ENCODE data around the gene UCK2.

Gene UCK2

DNA sequence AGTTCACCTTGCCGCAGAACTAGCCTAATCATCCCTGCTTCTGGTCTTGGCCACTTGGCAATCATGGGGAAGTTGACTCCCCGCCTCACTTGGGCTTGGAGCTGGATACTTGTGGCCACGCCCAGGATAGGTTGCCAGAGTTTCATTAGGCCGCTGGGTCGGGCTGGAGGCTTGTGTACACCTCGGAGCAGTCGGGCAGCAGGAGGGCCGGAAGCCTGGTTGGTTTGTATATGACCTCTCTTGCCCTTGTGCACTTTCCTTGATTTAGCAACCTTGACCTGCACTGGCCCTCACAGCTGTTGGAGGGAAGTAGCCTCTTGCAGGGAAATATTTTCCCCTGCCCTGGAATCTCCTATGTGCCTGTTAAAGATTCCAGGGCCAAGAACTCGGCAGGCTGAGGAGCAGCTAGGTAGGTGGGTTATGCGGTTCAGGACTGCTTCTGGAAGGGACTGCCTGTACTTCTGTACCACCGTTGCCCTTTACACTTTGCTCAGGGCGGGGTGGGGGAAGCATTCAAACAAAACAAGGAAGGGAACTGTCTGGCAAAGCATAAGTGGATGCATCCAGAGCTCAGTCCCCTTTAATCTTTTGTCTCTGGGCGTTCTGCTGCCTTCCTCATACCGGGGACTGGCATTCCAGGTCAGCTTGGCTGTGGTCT is 83.5 kb downstream of the UCK2 start:
- no peak overlapping the region for H3K27ac ChIP-seq (ENCODE audit: insufficient read depth in 1 of 2, low read depth in 1 of 2, low read length in 2 of 2, poor library complexity in 1 of 2, severe bottlenecking in 2 of 2)

GRCh38 chr1:165911609-165912281 is 84.3 kb downstream of the UCK2 start:
- Histone ChIP-seq H3K27me3 (replicated peaks in 2 of 5; ENCODE audit: control insufficient read depth in 4 of 5, insufficient read depth in 5 of 5, low read length in 4 of 5) (no peaks in the 10 kb centered on the region), H3K9me3 (ENCODE audit: control extremely low read depth in 1 of 5, control insufficient read depth in 4 of 5, insufficient read depth in 2 of 5, low read depth in 1 of 5, low read length in 4 of 5) (no peaks in the 10 kb centered on the region), H3K4me3 (ENCODE audit: control insufficient read depth in 1 of 7, extremely low read depth in 1 of 7, insufficient read depth in 4 of 7, low read depth in 2 of 7, low read length in 6 of 7) (no peak overlapping the region), H3K27ac (ENCODE audit: insufficient read depth in 1 of 2, low read depth in 1 of 2, low read length in 2 of 2, poor library complexity in 1 of 2, severe bottlenecking in 2 of 2) (no peak overlapping the region), H3K36me3 (ENCODE audit: control insufficient read depth in 4 of 4, insufficient read depth in 4 of 4, low read length in 3 of 4) (peaks cover 2 to 50% (median 30%) of the 10 kb centered on the region in 4 experiments), H3K4me1 (ENCODE audit: control extremely low read depth in 1 of 4, control insufficient read depth in 4 of 4, insufficient read depth in 4 of 4, low read length in 3 of 4) (no peaks in the 10 kb centered on the region)
- ChIA-PET CTCF (interaction anchor here (0.9 to 4.7 kb wide), 11 partner anchors 8 to 504 kb away, joined by 3 to 49 read pairs (median 3); no protein-coding TSS in a partner anchor), POLR2A (no interaction called here)
- DNase-seq: no peak
- 96% methylated on average over 4 of the region's 7 CpGs for WGBS (ENCODE audit: insufficient coverage)

More for the DNA sequence above, 83.5 kb downstream of the UCK2 start:
- no peak for DNase-seq
- no peak overlapping the region for H3K4me3 ChIP-seq (ENCODE audit: control insufficient read depth in 1 of 7, extremely low read depth in 1 of 7, insufficient read depth in 4 of 7, low read depth in 2 of 7, low read length in 6 of 7)
- ChIA-PET CTCF (interaction anchor here (1.0 to 1.3 kb wide), 2 partner anchors 18 to 191 kb away, joined by 3 to 4 read pairs; no protein-coding TSS in a partner anchor), POLR2A (no interaction called here)
- H3K36me3 ChIP-seq (ENCODE audit: control insufficient read depth in 4 of 4, insufficient read depth in 4 of 4, low read length in 3 of 4): peaks cover 5 to 58% (median 37%) of the 10 kb centered on the region in 4 experiments
- no peaks in the 10 kb centered on the region for H3K9me3 ChIP-seq (ENCODE audit: control extremely low read depth in 1 of 5, control insufficient read depth in 4 of 5, insufficient read depth in 2 of 5, low read depth in 1 of 5, low read length in 4 of 5)
- H3K4me1 ChIP-seq (ENCODE audit: control extremely low read depth in 1 of 4, control insufficient read depth in 4 of 4, insufficient read depth in 4 of 4, low read length in 3 of 4): no peaks in the 10 kb centered on the region
- no peaks in the 10 kb centered on the region for H3K27me3 ChIP-seq (replicated peaks in 2 of 5; ENCODE audit: control insufficient read depth in 4 of 5, insufficient read depth in 5 of 5, low read length in 4 of 5)
- WGBS (ENCODE audit: insufficient coverage): 99% methylated on average over 11 of the region's 14 CpGs

DNA sequence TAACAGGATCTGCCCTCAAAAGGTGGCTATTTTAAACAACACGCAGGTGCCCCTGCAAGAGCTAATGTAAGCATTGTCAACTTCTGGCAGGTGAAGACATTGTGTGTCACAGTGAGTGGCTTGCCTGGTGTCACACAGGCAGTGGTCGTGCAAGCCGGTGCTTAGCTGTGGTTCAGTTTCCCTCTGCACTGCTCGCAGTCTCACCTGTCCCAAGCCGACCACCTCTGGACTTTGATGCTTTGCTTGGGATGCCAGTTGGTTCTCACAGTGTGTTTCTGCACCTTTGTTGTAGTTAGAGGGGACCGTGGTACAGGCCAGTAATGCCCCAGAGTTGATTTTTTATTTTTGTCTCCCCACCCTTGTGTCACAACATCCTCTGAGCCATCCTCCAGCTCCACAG is 85.2 kb downstream of the UCK2 start:
- H3K4me1 ChIP-seq (ENCODE audit: control extremely low read depth in 1 of 4, control insufficient read depth in 4 of 4, insufficient read depth in 4 of 4, low read length in 3 of 4): no peaks in the 10 kb centered on the region
- peaks cover under 1 to 41% (median 23%) of the 10 kb centered on the region in 4 experiments for H3K36me3 ChIP-seq (ENCODE audit: control insufficient read depth in 4 of 4, insufficient read depth in 4 of 4, low read length in 3 of 4)
- ChIA-PET POLR2A (no interaction called here), CTCF (interaction anchor here (0.9 to 4.7 kb wide), 9 partner anchors 9 to 505 kb away, joined by 3 to 49 read pairs (median 3); no protein-coding TSS in a partner anchor)
- H3K27ac ChIP-seq (ENCODE audit: insufficient read depth in 1 of 2, low read depth in 1 of 2, low read length in 2 of 2, poor library complexity in 1 of 2, severe bottlenecking in 2 of 2): no peak overlapping the region
- no peaks in the 10 kb centered on the region for H3K27me3 ChIP-seq (replicated peaks in 2 of 5; ENCODE audit: control insufficient read depth in 4 of 5, insufficient read depth in 5 of 5, low read length in 4 of 5)
- WGBS (ENCODE audit: insufficient coverage): 87% methylated on average over 5 of the region's 6 CpGs
- H3K9me3 ChIP-seq (ENCODE audit: control extremely low read depth in 1 of 5, control insufficient read depth in 4 of 5, insufficient read depth in 2 of 5, low read depth in 1 of 5, low read length in 4 of 5): no peaks in the 10 kb centered on the region
- no peak overlapping the region for H3K4me3 ChIP-seq (ENCODE audit: control insufficient read depth in 1 of 7, extremely low read depth in 1 of 7, insufficient read depth in 4 of 7, low read depth in 2 of 7, low read length in 6 of 7)
- DNase-seq: no peak

- 25% methylated on average over 2 of the region's 4 CpGs for WGBS (ENCODE audit: insufficient coverage)
- peaks cover 0 to 24% (median 13%) of the 10 kb centered on the region in 4 experiments for H3K36me3 ChIP-seq (ENCODE audit: control insufficient read depth in 4 of 4, insufficient read depth in 4 of 4, low read length in 3 of 4)
- ChIA-PET POLR2A (no interaction called here), CTCF (interaction anchor here (0.9 to 4.7 kb wide), 21 partner anchors 9 to 521 kb away, joined by 3 to 49 read pairs (median 5); no protein-coding TSS in a partner anchor)
- H3K9me3 ChIP-seq (ENCODE audit: control extremely low read depth in 1 of 5, control insufficient read depth in 4 of 5, insufficient read depth in 2 of 5, low read depth in 1 of 5, low read length in 4 of 5): no peaks in the 10 kb centered on the region
- no peaks in the 10 kb centered on the region for H3K4me1 ChIP-seq (ENCODE audit: control extremely low read depth in 1 of 4, control insufficient read depth in 4 of 4, insufficient read depth in 4 of 4, low read length in 3 of 4)
- DNase-seq: peak; percentile 74 to 87 (median 83)
- H3K27ac ChIP-seq (ENCODE audit: insufficient read depth in 1 of 2, low read depth in 1 of 2, low read length in 2 of 2, poor library complexity in 1 of 2, severe bottlenecking in 2 of 2): no peak overlapping the region
- H3K27me3 ChIP-seq (replicated peaks in 2 of 5; ENCODE audit: control insufficient read depth in 4 of 5, insufficient read depth in 5 of 5, low read length in 4 of 5): no peaks in the 10 kb centered on the region
- no peak overlapping the region for H3K4me3 ChIP-seq (ENCODE audit: control insufficient read depth in 1 of 7, extremely low read depth in 1 of 7, insufficient read depth in 4 of 7, low read depth in 2 of 7, low read length in 6 of 7)
Measured at GRCh38 chr1:165914136-165914798, 86.9 kb downstream of the UCK2 start.

- Histone ChIP-seq H3K27ac (ENCODE audit: insufficient read depth in 1 of 2, low read depth in 1 of 2, low read length in 2 of 2, poor library complexity in 1 of 2, severe bottlenecking in 2 of 2) (no peak overlapping the region), H3K4me1 (ENCODE audit: control extremely low read depth in 1 of 4, control insufficient read depth in 4 of 4, insufficient read depth in 4 of 4, low read length in 3 of 4) (no peaks in the 10 kb centered on the region), H3K4me3 (ENCODE audit: control insufficient read depth in 1 of 7, extremely low read depth in 1 of 7, insufficient read depth in 4 of 7, low read depth in 2 of 7, low read length in 6 of 7) (no peak overlapping the region), H3K36me3 (ENCODE audit: control insufficient read depth in 4 of 4, insufficient read depth in 4 of 4, low read length in 3 of 4) (peaks cover 0 to 12% (median 5%) of the 10 kb centered on the region in 4 experiments), H3K9me3 (ENCODE audit: control extremely low read depth in 1 of 5, control insufficient read depth in 4 of 5, insufficient read depth in 2 of 5, low read depth in 1 of 5, low read length in 4 of 5) (no peaks in the 10 kb centered on the region), H3K27me3 (replicated peaks in 2 of 5; ENCODE audit: control insufficient read depth in 4 of 5, insufficient read depth in 5 of 5, low read length in 4 of 5) (no peaks in the 10 kb centered on the region)
- ChIA-PET POLR2A (no interaction called here), CTCF (interaction anchor here (0.5 to 4.7 kb wide), 17 partner anchors 10 to 522 kb away, joined by 3 to 49 read pairs (median 5); no protein-coding TSS in a partner anchor)
- no peak for DNase-seq
- 100% methylated on average over 2 of the region's 2 CpGs for WGBS (ENCODE audit: insufficient coverage)
Measured at GRCh38 chr1:165915480-165915879, 88.1 kb downstream of the UCK2 start.

GRCh38 chr1:165915932-165916348 is 88.5 kb downstream of the UCK2 start:
- 40% methylated on average over 1 of the region's 4 CpGs for WGBS (ENCODE audit: insufficient coverage)

More at GRCh38 chr1:165915932-165916348, 88.5 kb downstream of the UCK2 start:
- Histone ChIP-seq H3K4me3 (ENCODE audit: control insufficient read depth in 1 of 7, extremely low read depth in 1 of 7, insufficient read depth in 4 of 7, low read depth in 2 of 7, low read length in 6 of 7) (no peak overlapping the region), H3K27ac (ENCODE audit: insufficient read depth in 1 of 2, low read depth in 1 of 2, low read length in 2 of 2, poor library complexity in 1 of 2, severe bottlenecking in 2 of 2) (no peak overlapping the region), H3K27me3 (replicated peaks in 2 of 5; ENCODE audit: control insufficient read depth in 4 of 5, insufficient read depth in 5 of 5, low read length in 4 of 5) (no peaks in the 10 kb centered on the region), H3K4me1 (ENCODE audit: control extremely low read depth in 1 of 4, control insufficient read depth in 4 of 4, insufficient read depth in 4 of 4, low read length in 3 of 4) (no peaks in the 10 kb centered on the region), H3K36me3 (ENCODE audit: control insufficient read depth in 4 of 4, insufficient read depth in 4 of 4, low read length in 3 of 4) (peaks cover 0 to 8% (median 3%) of the 10 kb centered on the region in 4 experiments), H3K9me3 (ENCODE audit: control extremely low read depth in 1 of 5, control insufficient read depth in 4 of 5, insufficient read depth in 2 of 5, low read depth in 1 of 5, low read length in 4 of 5) (no peaks in the 10 kb centered on the region)
- CTCF ChIA-PET: interaction anchor here (0.5 to 4.7 kb wide), 12 partner anchors 9 to 523 kb away, joined by 3 to 49 read pairs (median 5); no protein-coding TSS in a partner anchor
- POLR2A ChIA-PET: no interaction called here
- no peak for DNase-seq

Data from common myeloid progenitor, CD34-positive (primary cell).